Kidney (tissue), 14 donors: Measurements from ENCODE around the gene FARS2. TPM values are rescaled to one million over a fixed set of nuclear protein-coding genes. Genes with fewer than 3 reads are reported as not detected.

ENCODE experiments used
- DNase-seq, 5 donors: peaks; one replicate each; pipeline ENCODE4 v3.0.0-alpha.2; 2013 to 2020
- FAIRE-seq: peaks from 2 replicates; lab custom pipeline; 2012; peaks lifted over from hg19 to GRCh38; lab: Jason Lieb, UNC
- H3K27ac ChIP-seq, 2 donors: one replicate each; pipeline ENCODE4 v1.7.0; 2013; ENCODE audit warnings: low read depth in 2 of 2, low read length in 2 of 2, inconsistent platforms in 1 of 2
- H3K27me3 ChIP-seq: one replicate; pipeline ENCODE4 v1.7.1; 2013; ENCODE audit warnings: low read length, inconsistent platforms; ENCODE audit not compliant: control insufficient read depth, insufficient read depth
- H3K36me3 ChIP-seq, 3 donors: one replicate each; pipeline versions ENCODE4 v1.7.0 to v1.7.1; 2013; ENCODE audit warnings: low read length in 3 of 3, control low read depth in 1 of 3, inconsistent platforms in 1 of 3; ENCODE audit not compliant: insufficient read depth in 3 of 3, control insufficient read depth in 2 of 3
- H3K4me1 ChIP-seq, 3 donors: one replicate each; pipeline versions ENCODE4 v1.7.0 to v1.7.1; 2013; ENCODE audit warnings: low read length in 3 of 3, inconsistent platforms in 1 of 3, low read depth in 1 of 3; ENCODE audit not compliant: control insufficient read depth in 2 of 3, insufficient read depth in 2 of 3
- H3K4me3 ChIP-seq, 3 donors: one replicate each; pipeline versions ENCODE4 v1.7.0 to v1.8.1; 2013; ENCODE audit warnings: low read length in 3 of 3, control low read depth in 1 of 3, inconsistent platforms in 1 of 3
- H3K9ac ChIP-seq, 3 donors: one replicate each; pipeline versions ENCODE4 v1.7.0 to v1.7.1; 2013; ENCODE audit warnings: low read length in 3 of 3, control low read depth in 1 of 3, inconsistent platforms in 1 of 3
- H3K9me3 ChIP-seq, 3 donors: one replicate each; pipeline versions ENCODE4 v1.7.0 to v1.7.1; 2013; ENCODE audit warnings: low read length in 3 of 3, control low read depth in 1 of 3, inconsistent platforms in 1 of 3; ENCODE audit not compliant: control insufficient read depth in 2 of 3, insufficient read depth in 1 of 3
- intact Hi-C: fragments of 100-400 bp; cut with DNase I; formaldehyde crosslinking; loops from one replicate; pipeline ENCODE4 v1.11.1; 2022
- polyA plus RNA-seq: library from polyadenylated mRNA; stranded (reverse); fragments of 350-450 nt; fragmentation: Illumina TruSeq; extraction: RNeasy Lipid Tissue Mini Kit (QIAGEN cat#74804); gene quantifications from one replicate; pipeline ENCODE4 v1.2.3, GENCODE V29; 2014; ENCODE audit warnings: low read depth, low replicate concordance; ENCODE audit not compliant: insufficient read depth
- total RNA-seq: library from RNA; stranded (reverse); fragmentation: NEBNext Ultra II Directional; extraction: Animal tissue kit (Norgen Biotek cat#: 25700); gene quantifications from one replicate; pipeline ENCODE4 v1.2.1, GENCODE V29; 2021
- TF ChIP-seq, protein P1 (sequence below): IDR thresholded peaks from 3 replicates; pipeline ENCODE4 v1.5.1; 2012; ENCODE audit warnings: mild to moderate bottlenecking, moderate library complexity, borderline replicate concordance; ENCODE audit not compliant: insufficient read depth; ENCODE audit errors: extremely low read depth
- donor health status: control.
- donor health status: control.
- donor health status: control.
- donor health status: control.
- donor health status: control.
- donor health status: DM: yes; HTN: yes; CAD: no.
- donor health status: Normal renal cell carcinoma (clear cell type).

The FARS2 gene
- total and polyA plus RNA-seq, 2 donors from 2014 or later: 22.1 to 24.8 TPM

DNA sequence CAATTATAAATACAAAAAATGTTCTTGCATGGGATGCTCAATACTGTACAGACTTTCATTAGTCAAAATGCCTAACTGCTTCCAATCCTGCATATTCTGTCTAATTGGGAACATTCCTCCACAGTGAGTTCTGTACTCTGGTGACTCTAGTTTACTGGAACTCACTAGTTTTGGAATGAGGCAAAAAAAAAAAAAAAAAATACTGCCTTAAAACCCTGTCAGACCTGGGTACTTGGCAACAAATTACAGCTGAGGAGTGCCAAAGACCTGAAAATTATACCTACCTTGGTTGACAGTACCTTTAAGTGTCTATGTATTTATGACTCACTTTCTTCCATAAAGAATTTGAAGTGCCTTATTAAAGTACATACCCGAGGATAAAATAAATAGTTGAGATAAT is 276.7 kb downstream of the FARS2 start:
- H3K27ac ChIP-seq: no peak overlapping the region
- H3K9ac ChIP-seq: no peak overlapping the region
- DNase-seq (no peak), FAIRE-seq (no peak)
- no peaks in the 10 kb centered on the region for H3K4me1 ChIP-seq
- H3K36me3 ChIP-seq: no peaks in the 10 kb centered on the region
- no peaks in the 10 kb centered on the region for H3K9me3 ChIP-seq
- intact Hi-C loops: no loop called here
- no peak overlapping the region for H3K4me3 ChIP-seq
- TF ChIP-seq, protein P1, sequence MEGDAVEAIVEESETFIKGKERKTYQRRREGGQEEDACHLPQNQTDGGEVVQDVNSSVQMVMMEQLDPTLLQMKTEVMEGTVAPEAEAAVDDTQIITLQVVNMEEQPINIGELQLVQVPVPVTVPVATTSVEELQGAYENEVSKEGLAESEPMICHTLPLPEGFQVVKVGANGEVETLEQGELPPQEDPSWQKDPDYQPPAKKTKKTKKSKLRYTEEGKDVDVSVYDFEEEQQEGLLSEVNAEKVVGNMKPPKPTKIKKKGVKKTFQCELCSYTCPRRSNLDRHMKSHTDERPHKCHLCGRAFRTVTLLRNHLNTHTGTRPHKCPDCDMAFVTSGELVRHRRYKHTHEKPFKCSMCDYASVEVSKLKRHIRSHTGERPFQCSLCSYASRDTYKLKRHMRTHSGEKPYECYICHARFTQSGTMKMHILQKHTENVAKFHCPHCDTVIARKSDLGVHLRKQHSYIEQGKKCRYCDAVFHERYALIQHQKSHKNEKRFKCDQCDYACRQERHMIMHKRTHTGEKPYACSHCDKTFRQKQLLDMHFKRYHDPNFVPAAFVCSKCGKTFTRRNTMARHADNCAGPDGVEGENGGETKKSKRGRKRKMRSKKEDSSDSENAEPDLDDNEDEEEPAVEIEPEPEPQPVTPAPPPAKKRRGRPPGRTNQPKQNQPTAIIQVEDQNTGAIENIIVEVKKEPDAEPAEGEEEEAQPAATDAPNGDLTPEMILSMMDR: no peak
- H3K27me3 ChIP-seq: no peaks in the 10 kb centered on the region

DNA sequence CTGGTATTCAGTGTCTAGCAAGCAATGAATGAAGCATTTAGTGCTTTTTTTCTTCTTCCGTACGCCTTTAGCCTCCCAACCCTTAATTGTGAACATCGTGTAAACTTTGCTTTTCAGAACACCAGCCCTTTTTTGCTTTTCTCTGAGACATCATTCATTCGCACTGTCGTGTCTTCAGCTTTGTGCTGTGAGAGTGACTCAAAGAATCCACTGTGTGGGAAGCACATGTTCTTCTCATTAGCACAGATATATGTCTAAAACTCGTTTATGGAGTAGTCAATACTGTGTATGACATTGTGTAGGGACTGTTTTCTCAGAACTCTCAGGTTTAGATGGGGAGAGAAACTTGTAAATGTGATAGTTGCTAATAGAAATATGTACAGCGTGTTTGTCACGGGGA is 279.1 kb downstream of the FARS2 start:
- Histone ChIP-seq H3K36me3 (no peaks in the 10 kb centered on the region), H3K27ac (no peak overlapping the region), H3K4me3 (no peak overlapping the region), H3K9ac (no peak overlapping the region), H3K27me3 (no peaks in the 10 kb centered on the region), H3K9me3 (no peaks in the 10 kb centered on the region), H3K4me1 (no peaks in the 10 kb centered on the region)
- no peak for FAIRE-seq
- DNase-seq: no peak
- TF ChIP-seq, protein P1: no peak
- intact Hi-C loops: no loop called here

DNA sequence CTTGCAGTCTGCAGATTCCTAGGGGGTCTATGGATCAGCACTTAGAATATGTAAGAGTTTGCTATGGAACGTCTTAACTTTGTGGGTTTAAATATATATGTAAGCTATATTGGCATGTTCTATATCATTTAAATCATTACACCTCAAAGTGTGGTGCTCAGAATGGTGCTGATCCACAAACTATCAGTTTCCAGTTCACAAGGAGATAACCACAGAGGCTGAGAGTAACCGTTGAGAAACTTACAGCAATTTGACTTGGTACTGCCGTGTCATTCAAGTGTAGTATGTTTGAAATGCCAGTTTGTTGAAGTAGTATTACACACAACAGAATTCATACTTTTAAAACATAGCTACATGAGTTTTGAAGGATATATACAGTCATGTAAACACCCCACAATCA is 279.7 kb downstream of the FARS2 start:
- intact Hi-C loops: no loop called here
- H3K27me3 ChIP-seq: no peaks in the 10 kb centered on the region
- H3K36me3 ChIP-seq: no peaks in the 10 kb centered on the region
- no peak overlapping the region for H3K27ac ChIP-seq
- no peak overlapping the region for H3K9ac ChIP-seq
- DNase-seq (no peak), FAIRE-seq (no peak)
- TF ChIP-seq, protein P1: no peak
- H3K4me3 ChIP-seq: no peak overlapping the region
- H3K4me1 ChIP-seq: no peaks in the 10 kb centered on the region
- H3K9me3 ChIP-seq: no peaks in the 10 kb centered on the region
